GM18502 (cell line): Measurements from ENCODE around the gene PRAC2.
"Not testable (repeated sequence)": the region's sequence is repeated elsewhere in the genome, so short reads cannot be mapped to it uniquely, and the experiment has no call there.

Source experiments
- ATAC-seq: cut with Tn5 transposase; IDR thresholded peaks from one replicate; pipeline ENCODE4 v1.9.1; 2021; ENCODE audit warnings: mild to moderate bottlenecking; ENCODE audit not compliant: unreplicated experiment, poor library complexity

Gene PRAC2

GRCh38 chr17:48722915-48723422 lies at the start of gene PRAC2:
Gene PRAC2, plus strand, starts transcription at chr17:48723185. Its CDS starts 1,226 bp downstream, at chr17:48724411.
- no peak for ATAC-seq

DNA sequence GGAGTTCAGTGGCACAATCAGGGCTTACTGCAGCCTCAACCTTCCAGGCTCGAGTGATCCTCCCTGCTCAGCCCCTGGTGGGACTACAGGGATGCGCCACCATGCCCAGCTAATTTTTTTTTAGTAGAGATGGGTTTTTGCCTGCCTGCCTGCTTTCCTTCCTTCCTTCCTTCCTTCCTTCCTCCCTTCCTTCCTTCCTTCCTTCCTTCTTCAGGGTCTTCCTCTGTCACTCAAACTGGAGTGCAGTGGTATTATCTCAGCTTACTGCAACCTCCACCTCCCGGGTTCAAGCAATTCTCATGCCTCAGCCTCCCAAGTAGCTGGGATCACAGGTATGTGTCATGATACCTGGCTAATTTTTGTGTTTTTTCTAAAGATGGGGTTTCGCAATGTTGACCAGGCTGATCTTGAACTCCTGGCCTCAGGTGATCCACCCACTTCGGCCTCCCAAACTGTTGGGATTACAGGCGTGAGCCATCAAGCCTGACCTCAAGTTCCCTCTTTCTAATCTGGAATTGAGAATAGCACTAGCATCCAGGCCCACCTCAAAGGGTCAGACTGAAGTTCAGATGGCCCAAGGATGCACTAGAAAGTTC lies 45.9 kb upstream of the PRAC2 start:
- no peak for ATAC-seq

- ATAC-seq = no peak
Observed at GRCh38 chr17:48678141-48678971, 44.6 kb upstream of the PRAC2 start.

GRCh38 chr17:48679385-48680096 lies 43.4 kb upstream of the PRAC2 start:
- no peak for ATAC-seq

DNA sequence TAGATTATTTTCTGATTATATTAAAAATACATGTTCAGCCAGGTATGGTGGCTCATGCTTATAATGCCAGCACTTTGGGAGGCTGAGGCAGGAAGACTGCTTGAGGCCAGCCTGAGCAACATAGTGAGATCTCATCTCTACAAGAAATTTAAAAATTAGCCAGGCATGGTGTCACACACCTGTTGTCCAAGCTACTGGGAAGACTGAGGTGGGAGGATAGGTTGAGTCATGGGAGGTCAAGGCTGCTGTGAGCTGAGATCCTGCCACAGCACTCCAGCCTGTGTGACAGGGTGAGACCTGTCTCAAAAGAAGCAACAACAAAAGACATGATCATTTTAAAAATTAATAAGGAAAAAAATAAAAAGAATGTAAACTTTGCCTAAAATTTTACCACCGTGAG lies 41.4 kb upstream of the PRAC2 start:
- no peak for ATAC-seq

GRCh38 chr17:48690655-48691054 lies 32.3 kb upstream of the PRAC2 start:
- ATAC-seq = no peak

DNA sequence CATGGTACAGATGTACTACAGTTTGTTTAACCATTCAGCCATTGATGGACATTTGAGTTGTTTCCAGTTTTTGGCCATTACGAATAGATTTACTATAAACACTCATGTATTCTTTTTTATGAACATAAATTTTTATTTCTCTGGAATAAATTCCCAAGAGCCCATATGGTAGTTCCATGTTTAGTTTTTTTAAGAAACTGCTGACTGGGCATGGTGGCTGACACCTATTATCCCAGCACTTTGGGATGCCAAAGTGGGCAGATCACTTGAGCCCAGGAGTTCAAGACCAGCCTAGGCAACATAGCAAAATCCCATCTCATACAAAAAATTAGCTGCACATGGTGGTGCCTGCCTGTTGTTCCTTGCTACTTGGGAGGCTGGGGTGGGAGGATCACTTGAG lies 30.9 kb upstream of the PRAC2 start:
- no peak for ATAC-seq

GRCh38 chr17:48693178-48693577 lies 29.8 kb upstream of the PRAC2 start:
- ATAC-seq = no peak

DNA sequence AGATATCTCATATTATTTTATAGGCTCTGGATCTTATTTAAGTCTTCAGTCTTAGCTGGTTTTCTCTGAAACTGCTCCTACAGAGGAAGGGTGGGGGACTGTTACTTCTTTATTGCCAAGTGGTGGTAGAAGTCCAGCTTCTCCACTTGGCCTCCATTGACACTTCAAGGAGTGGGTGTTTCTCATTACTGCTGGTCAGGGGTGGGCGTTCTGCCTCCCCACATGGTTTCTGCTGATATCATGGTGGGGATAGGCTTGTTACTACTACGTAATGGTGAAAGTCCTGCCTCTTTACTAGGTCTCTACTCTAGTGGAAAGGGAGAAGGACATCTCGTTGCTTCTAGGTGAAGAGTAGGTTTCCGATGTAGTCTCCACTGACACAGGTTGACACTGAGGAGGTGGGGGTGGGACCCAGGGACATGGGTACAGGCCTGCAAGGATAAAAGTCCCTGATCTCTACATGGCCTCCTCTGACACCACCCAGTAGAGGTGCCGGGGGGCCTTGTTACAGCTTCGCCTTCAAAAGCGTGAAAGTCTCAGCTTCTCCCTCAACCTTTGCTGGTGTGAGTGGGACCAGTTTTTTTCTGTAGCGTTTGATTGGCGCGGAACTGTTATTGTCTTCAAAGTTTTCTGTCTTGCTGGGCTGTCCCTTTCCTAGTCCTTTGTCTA lies 21.0 kb upstream of the PRAC2 start:
- no peak for ATAC-seq

- ATAC-seq = no peak
Observed at GRCh38 chr17:48704361-48705248, 18.4 kb upstream of the PRAC2 start.

- ATAC-seq = no peak
Observed at GRCh38 chr17:48711128-48711527, 11.9 kb upstream of the PRAC2 start.

GRCh38 chr17:48715496-48716399 lies 7.2 kb upstream of the PRAC2 start:
- ATAC-seq = no peak

GRCh38 chr17:48716549-48716948 lies 6.4 kb upstream of the PRAC2 start:
- ATAC-seq = not testable (repeated sequence)

DNA sequence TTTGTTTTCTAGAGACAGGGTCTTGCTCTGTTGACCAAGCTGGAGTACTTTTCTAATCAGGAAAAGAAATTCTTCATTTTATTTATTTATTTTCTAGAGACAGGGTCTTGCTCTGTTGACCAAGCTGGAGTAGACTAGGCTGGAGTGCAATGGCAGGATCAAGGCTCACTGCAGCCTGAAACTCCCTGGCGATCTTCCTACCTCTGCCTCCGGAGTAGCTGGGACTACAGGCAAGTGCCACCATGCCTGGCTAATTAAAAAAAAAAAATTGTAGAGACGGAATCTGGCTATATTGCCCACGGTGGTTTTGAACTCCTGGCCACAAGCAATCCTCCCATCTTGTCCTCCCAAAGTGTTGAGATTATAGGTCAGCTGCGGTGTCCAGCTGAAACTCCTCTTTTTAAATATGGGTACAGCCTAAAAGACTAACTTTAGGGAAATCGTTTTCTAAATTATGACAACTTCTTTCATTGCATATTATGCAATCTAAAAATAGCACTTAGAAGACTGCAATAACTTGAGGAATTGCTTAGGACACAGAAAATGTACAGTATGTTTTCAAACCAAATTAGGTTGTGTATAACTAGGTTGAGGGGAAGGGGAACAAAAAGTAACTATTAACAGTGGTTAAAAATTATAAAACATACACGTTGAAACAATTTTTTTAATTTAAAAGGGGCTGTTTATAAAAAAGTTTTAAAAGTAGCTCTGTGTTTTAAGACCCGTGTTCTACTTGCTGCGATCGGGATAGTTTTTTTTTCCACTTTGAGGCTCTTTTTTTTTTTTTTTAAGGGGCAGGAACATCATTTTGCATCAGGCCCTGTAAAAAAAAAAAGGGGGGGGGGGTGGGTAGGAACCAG lies 5.4 kb upstream of the PRAC2 start:
- no peak for ATAC-seq

GRCh38 chr17:48718227-48718760 lies 4.7 kb upstream of the PRAC2 start:
- no peak for ATAC-seq

GRCh38 chr17:48718761-48719641 lies 4.0 kb upstream of the PRAC2 start:
- no peak for ATAC-seq
